ENCODE results near the gene HBG2.

HBG2 gene

GRCh38 chr11:5288906-5289550 lies 34.4 kb upstream of the HBG2 start:
- Mint-ChIP-seq H3K27me3 (ENCODE audit: low read depth) (no peaks in the 10 kb centered on the region), H3K4me3 (no peak overlapping the region), H3K36me3 (ENCODE audit: low read depth) (no peaks in the 10 kb centered on the region), H3K4me1 (no peaks in the 10 kb centered on the region), H3K9me3 (no peaks in the 10 kb centered on the region), H3K27ac (no peak overlapping the region)
- no peak for TF ChIP-seq CTCF (IDR thresholded peaks at IDR 0.05; ENCODE audit: unreplicated experiment in 3 of 3)

DNA sequence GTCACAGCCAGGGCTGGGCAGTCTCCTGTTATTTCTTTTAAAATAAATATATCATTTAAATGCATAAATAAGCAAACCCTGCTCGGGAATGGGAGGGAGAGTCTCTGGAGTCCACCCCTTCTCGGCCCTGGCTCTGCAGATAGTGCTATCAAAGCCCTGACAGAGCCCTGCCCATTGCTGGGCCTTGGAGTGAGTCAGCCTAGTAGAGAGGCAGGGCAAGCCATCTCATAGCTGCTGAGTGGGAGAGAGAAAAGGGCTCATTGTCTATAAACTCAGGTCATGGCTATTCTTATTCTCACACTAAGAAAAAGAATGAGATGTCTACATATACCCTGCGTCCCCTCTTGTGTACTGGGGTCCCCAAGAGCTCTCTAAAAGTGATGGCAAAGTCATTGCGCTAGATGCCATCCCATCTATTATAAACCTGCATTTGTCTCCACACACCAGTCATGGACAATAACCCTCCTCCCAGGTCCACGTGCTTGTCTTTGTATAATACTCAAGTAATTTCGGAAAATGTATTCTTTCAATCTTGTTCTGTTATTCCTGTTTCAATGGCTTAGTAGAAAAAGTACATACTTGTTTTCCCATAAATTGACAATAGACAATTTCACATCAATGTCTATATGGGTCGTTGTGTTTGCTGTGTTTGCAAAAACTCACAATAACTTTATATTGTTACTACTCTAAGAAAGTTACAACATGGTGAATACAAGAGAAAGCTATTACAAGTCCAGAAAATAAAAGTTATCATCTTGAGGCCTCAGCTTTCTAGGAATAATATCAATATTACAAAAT lies 33.7 kb upstream of the HBG2 start:
- H3K27me3 Mint-ChIP-seq (ENCODE audit: low read depth), result no peaks in the 10 kb centered on the region
- H3K27ac Mint-ChIP-seq, result no peak overlapping the region
- TF ChIP-seq CTCF (IDR thresholded peaks at IDR 0.05; ENCODE audit: unreplicated experiment in 3 of 3), result no peak
- no peaks in the 10 kb centered on the region for H3K9me3 Mint-ChIP-seq
- no peak overlapping the region for H3K4me3 Mint-ChIP-seq
- no peaks in the 10 kb centered on the region for H3K36me3 Mint-ChIP-seq (ENCODE audit: low read depth)
- H3K4me1 Mint-ChIP-seq, result no peaks in the 10 kb centered on the region

DNA sequence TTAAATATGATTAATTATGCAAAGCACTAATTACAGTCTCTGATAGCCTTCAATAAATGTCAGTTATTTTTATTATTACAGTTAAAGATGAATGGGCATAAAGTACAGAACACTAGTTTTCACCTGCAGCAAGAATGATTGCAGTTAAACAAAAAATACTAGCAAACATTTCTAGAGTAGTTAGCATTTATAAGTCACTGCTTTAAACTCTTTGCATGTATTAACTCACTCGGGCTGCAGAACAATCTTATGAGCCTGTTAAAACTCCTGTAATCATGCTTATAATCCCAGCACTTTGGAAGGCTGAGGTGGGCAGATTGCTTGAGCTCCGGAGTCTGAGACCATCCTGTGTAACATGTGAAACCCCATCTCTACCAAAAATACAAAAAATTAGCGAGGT lies 32.3 kb upstream of the HBG2 start:
- Mint-ChIP-seq H3K36me3 (ENCODE audit: low read depth) (no peaks in the 10 kb centered on the region), H3K4me1 (no peaks in the 10 kb centered on the region), H3K9me3 (no peaks in the 10 kb centered on the region), H3K27me3 (ENCODE audit: low read depth) (no peaks in the 10 kb centered on the region), H3K27ac (no peak overlapping the region), H3K4me3 (no peak overlapping the region)
- no peak for TF ChIP-seq CTCF (IDR thresholded peaks at IDR 0.05; ENCODE audit: unreplicated experiment in 3 of 3)

GRCh38 chr11:5286351-5286750 lies 31.8 kb upstream of the HBG2 start:
- H3K4me1 Mint-ChIP-seq, result no peaks in the 10 kb centered on the region
- no peaks in the 10 kb centered on the region for H3K27me3 Mint-ChIP-seq (ENCODE audit: low read depth)
- H3K27ac Mint-ChIP-seq, result no peak overlapping the region
- H3K36me3 Mint-ChIP-seq (ENCODE audit: low read depth), result no peaks in the 10 kb centered on the region
- no peak for TF ChIP-seq CTCF (IDR thresholded peaks at IDR 0.05; ENCODE audit: unreplicated experiment in 3 of 3)
- no peaks in the 10 kb centered on the region for H3K9me3 Mint-ChIP-seq
- no peak overlapping the region for H3K4me3 Mint-ChIP-seq

GRCh38 chr11:5285703-5286340 lies 31.2 kb upstream of the HBG2 start:
- no peaks in the 10 kb centered on the region for H3K4me1 Mint-ChIP-seq
- H3K4me3 Mint-ChIP-seq, result no peak overlapping the region
- H3K9me3 Mint-ChIP-seq, result no peaks in the 10 kb centered on the region
- H3K27ac Mint-ChIP-seq, result no peak overlapping the region
- H3K36me3 Mint-ChIP-seq (ENCODE audit: low read depth), result no peaks in the 10 kb centered on the region
- TF ChIP-seq CTCF (IDR thresholded peaks at IDR 0.05; ENCODE audit: unreplicated experiment in 3 of 3), result no peak
- no peaks in the 10 kb centered on the region for H3K27me3 Mint-ChIP-seq (ENCODE audit: low read depth)

All from nephron (organoid).